CD4-positive, alpha-beta T cell (primary cell): ENCODE data around the gene RIBC2. TPM values are rescaled to one million over a fixed set of nuclear protein-coding genes. Genes with fewer than 3 reads are reported as not detected.

Experiments used
- ATAC-seq: fragments of 200-7000 bp; cut with Tn5 transposase; one replicate; pipeline ENCODE4 v1.10.0; 2022; ENCODE audit warnings: mild to moderate bottlenecking; ENCODE audit not compliant: poor library complexity
- CTCF ChIA-PET: fragments of 350-600 bp; sonication (Branson Sonifier 250); formaldehyde crosslinking; loops from one replicate; lab custom pipeline; 2021; ENCODE audit warnings: antibody characterized with exemption, inconsistent platforms; lab: Charles Lee
- POLR2A ChIA-PET: fragments of 350-600 bp; sonication (Branson Sonifier 250); formaldehyde crosslinking; loops from one replicate; lab custom pipeline; 2021; ENCODE audit warnings: antibody characterized with exemption, inconsistent platforms; lab: Charles Lee
- DNase-seq, 14 experiments: peaks; one replicate each; pipeline ENCODE4 v3.0.0-alpha.2; 2013 to 2020; ENCODE audit warnings: mixed read lengths in 2 of 14
- H3K27ac ChIP-seq, 2 donors: one replicate each; pipeline versions ENCODE4 v1.5.1 to v1.7.0; 2013; ENCODE audit warnings: low read length in 2 of 2, low read depth in 1 of 2, mild to moderate bottlenecking in 1 of 2
- H3K27me3 ChIP-seq, 2 experiments: 1 replicate in 1 of 2; 2 replicates in 1 of 2; pipeline versions ENCODE4 v1.6.1 to v1.7.0; 2013; ENCODE audit warnings: low read length in 2 of 2, control low read depth in 1 of 2, mild to moderate bottlenecking in 1 of 2, moderate library complexity in 1 of 2; ENCODE audit not compliant: insufficient read depth in 2 of 2, control insufficient read depth in 1 of 2
- H3K36me3 ChIP-seq: one replicate; pipeline ENCODE4 v1.6.1; 2013; ENCODE audit warnings: low read length, control low read depth; ENCODE audit not compliant: insufficient read depth
- H3K4me1 ChIP-seq: one replicate; pipeline ENCODE4 v1.6.1; 2013; ENCODE audit warnings: low read length, control low read depth; ENCODE audit not compliant: insufficient read depth
- H3K4me3 ChIP-seq: one replicate; pipeline ENCODE4 v1.5.1; 2013; ENCODE audit warnings: mild to moderate bottlenecking, low read length, moderate library complexity
- H3K9me3 ChIP-seq, 2 experiments: 1 replicate in 1 of 2; 2 replicates in 1 of 2; pipeline versions ENCODE4 v1.6.1 to v1.7.0; 2013; ENCODE audit warnings: low read length in 2 of 2, mild to moderate bottlenecking in 2 of 2, control low read depth in 1 of 2, moderate library complexity in 1 of 2; ENCODE audit not compliant: control insufficient read depth in 1 of 2, insufficient read depth in 1 of 2
- H3K27ac Mint-ChIP-seq: one replicate; pipeline ENCODE4 v1.8.0; 2020; ENCODE audit warnings: mixed read lengths
- H3K27me3 Mint-ChIP-seq: one replicate; pipeline ENCODE4 v1.8.0; 2021; ENCODE audit warnings: mixed read lengths
- H3K36me3 Mint-ChIP-seq: one replicate; pipeline ENCODE4 v1.8.0; 2021; ENCODE audit warnings: low read depth, mixed read lengths
- H3K4me1 Mint-ChIP-seq: one replicate; pipeline ENCODE4 v1.8.0; 2021; ENCODE audit warnings: low read depth, mixed read lengths
- H3K4me3 Mint-ChIP-seq: one replicate; pipeline ENCODE4 v1.8.0; 2020; ENCODE audit warnings: mild to moderate bottlenecking, mixed read lengths
- H3K9me3 Mint-ChIP-seq: one replicate; pipeline ENCODE4 v1.8.0; 2020; ENCODE audit warnings: mixed read lengths
- CTCF ChIP-seq: fragments of 200-600 bp; IDR thresholded peaks from one replicate; pipeline ENCODE4 v1.8.0; 2022; ENCODE audit warnings: antibody characterized with exemption, mild to moderate bottlenecking
- intact Hi-C, 2 experiments: fragments of 100-400 bp; cut with DNase I in 1 of 2; cut with micrococcal nuclease in 1 of 2; formaldehyde crosslinking; loops; one replicate each; pipeline versions ENCODE4 v1.15.1 to v1.9.0; 2023 to 2025; cut with DNase I, micrococcal nuclease
- total RNA-seq, 174 experiments: library from RNA in 2 of 174; stranded (reverse) in 2 of 174; gene quantifications; one replicate each; pipeline ENCODE4 v1.2.3 and lab custom pipeline; 2021 to 2026

The RIBC2 gene
- total RNA-seq, 2 experiments from 2014 or later, result 0.41 TPM; not detected in 1

- no peaks in the 10 kb centered on the region for H3K4me1 ChIP-seq
- Mint-ChIP-seq H3K27ac (no peak overlapping the region), H3K4me3 (no peak overlapping the region), H3K27me3 (no peaks in the 10 kb centered on the region), H3K36me3 (no peaks in the 10 kb centered on the region), H3K4me1 (no peaks in the 10 kb centered on the region), H3K9me3 (no peaks in the 10 kb centered on the region)
- H3K4me3 ChIP-seq, result no peak overlapping the region
- ChIA-PET CTCF (no interaction called here), POLR2A (no interaction called here)
- intact Hi-C loops, result no loop called here
- no peak for TF ChIP-seq CTCF
- no peak for ATAC-seq
- no peak overlapping the region for H3K27ac ChIP-seq
- H3K36me3 ChIP-seq, result no peaks in the 10 kb centered on the region
- no peak for DNase-seq
- H3K27me3 ChIP-seq, result peaks cover 0 to 2% of the 10 kb centered on the region in 2 experiments
- no peaks in the 10 kb centered on the region for H3K9me3 ChIP-seq
These were observed 45.0 kb downstream of the RIBC2 start for GRCh38 chr22:45458532-45458931.

GRCh38 chr22:45459235-45459634 lies 45.7 kb downstream of the RIBC2 start:
- ChIA-PET CTCF (no interaction called here), POLR2A (no interaction called here)
- no peak overlapping the region for H3K27ac ChIP-seq
- TF ChIP-seq CTCF, result no peak
- intact Hi-C loops, result no loop called here
- Mint-ChIP-seq H3K27ac (no peak overlapping the region), H3K9me3 (no peaks in the 10 kb centered on the region), H3K27me3 (no peaks in the 10 kb centered on the region), H3K36me3 (no peaks in the 10 kb centered on the region), H3K4me3 (no peak overlapping the region), H3K4me1 (no peaks in the 10 kb centered on the region)
- ATAC-seq, result no peak
- H3K4me1 ChIP-seq, result no peaks in the 10 kb centered on the region
- H3K36me3 ChIP-seq, result no peaks in the 10 kb centered on the region
- H3K27me3 ChIP-seq, result no peaks in the 10 kb centered on the region
- no peaks in the 10 kb centered on the region for H3K9me3 ChIP-seq
- no peak for DNase-seq
- no peak overlapping the region for H3K4me3 ChIP-seq

GRCh38 chr22:45460288-45461109 lies 47.0 kb downstream of the RIBC2 start:
- TF ChIP-seq CTCF, result no peak
- Histone ChIP-seq H3K4me3 (no peak overlapping the region), H3K36me3 (no peaks in the 10 kb centered on the region), H3K27me3 (no peaks in the 10 kb centered on the region), H3K9me3 (no peaks in the 10 kb centered on the region), H3K27ac (no peak overlapping the region), H3K4me1 (no peaks in the 10 kb centered on the region)
- Mint-ChIP-seq H3K4me1 (no peaks in the 10 kb centered on the region), H3K27ac (no peak overlapping the region), H3K36me3 (no peaks in the 10 kb centered on the region), H3K27me3 (no peaks in the 10 kb centered on the region), H3K4me3 (no peak overlapping the region), H3K9me3 (no peaks in the 10 kb centered on the region)
- POLR2A ChIA-PET, result no interaction called here
- CTCF ChIA-PET, result no interaction called here
- no peak for DNase-seq
- ATAC-seq, result no peak
- intact Hi-C loops, result no loop called here
